ENCODE measurements around the gene NDN.
"Not testable (repeated sequence)": the region's sequence is repeated elsewhere in the genome, so short reads cannot be mapped to it uniquely, and the experiment has no call there.

Gene NDN

GRCh38 chr15:23687143-23687470 lies at the start of gene NDN:
TSS of gene NDN (minus strand) at chr15:23687305. CDS start at chr15:23687217, 88 bp downstream.
- DNase-seq (ENCODE audit: low read depth in 4 of 4, low spot score in 1 of 4), result peak in 1 of 4 experiments; percentile 1

- no peak for DNase-seq (ENCODE audit: low read depth in 4 of 4, low spot score in 1 of 4)
Observed at GRCh38 chr15:23736033-23736673, 49.0 kb upstream of the NDN start.

GRCh38 chr15:23734862-23735261 lies 47.8 kb upstream of the NDN start:
- no peak for DNase-seq (ENCODE audit: low read depth in 4 of 4, low spot score in 1 of 4)

- not testable (repeated sequence) for DNase-seq (ENCODE audit: low read depth in 4 of 4, low spot score in 1 of 4)
Observed at GRCh38 chr15:23713874-23714656, 27.0 kb upstream of the NDN start.

- DNase-seq (ENCODE audit: low read depth in 4 of 4, low spot score in 1 of 4), result no peak
Observed at GRCh38 chr15:23708332-23708731, 21.2 kb upstream of the NDN start.

GRCh38 chr15:23695282-23695681 lies 8.2 kb upstream of the NDN start:
- no peak for DNase-seq (ENCODE audit: low read depth in 4 of 4, low spot score in 1 of 4)

- no peak for DNase-seq (ENCODE audit: low read depth in 4 of 4, low spot score in 1 of 4)
Observed at GRCh38 chr15:23694592-23694991, 7.5 kb upstream of the NDN start.

- no peak for DNase-seq (ENCODE audit: low read depth in 4 of 4, low spot score in 1 of 4)
Observed at GRCh38 chr15:23690450-23690852, 3.3 kb upstream of the NDN start.

- no peak for DNase-seq (ENCODE audit: low read depth in 4 of 4, low spot score in 1 of 4)
Observed at GRCh38 chr15:23690015-23690414, 2.9 kb upstream of the NDN start.

GRCh38 chr15:23686466-23687142 lies 501 bp downstream of the NDN start:
- DNase-seq (ENCODE audit: low read depth in 4 of 4, low spot score in 1 of 4), result no peak

GRCh38 chr15:23671481-23671880 lies 15.6 kb downstream of the NDN start:
- DNase-seq (ENCODE audit: low read depth in 4 of 4, low spot score in 1 of 4), result no peak

- DNase-seq (ENCODE audit: low read depth in 4 of 4, low spot score in 1 of 4), result no peak
Observed at GRCh38 chr15:23670970-23671369, 16.1 kb downstream of the NDN start.

- no peak for DNase-seq (ENCODE audit: low read depth in 4 of 4, low spot score in 1 of 4)
Observed at GRCh38 chr15:23663232-23663631, 23.9 kb downstream of the NDN start.

GRCh38 chr15:23648920-23649515 lies 38.1 kb downstream of the NDN start:
- peak in 1 of 4 experiments; percentile 6 for DNase-seq (ENCODE audit: low read depth in 4 of 4, low spot score in 1 of 4)

- DNase-seq (ENCODE audit: low read depth in 4 of 4, low spot score in 1 of 4), result no peak
Observed at GRCh38 chr15:23647421-23648370, 39.4 kb downstream of the NDN start, which contains the start of gene MAGEL2. TSS of gene MAGEL2 (minus strand) at chr15:23647867. CDS start at chr15:23647742, 125 bp downstream.

- no peak for DNase-seq (ENCODE audit: low read depth in 4 of 4, low spot score in 1 of 4)
Observed at GRCh38 chr15:23647001-23647295, 40.2 kb downstream of the NDN start.

GRCh38 chr15:23646165-23647000 lies 40.7 kb downstream of the NDN start:
- DNase-seq (ENCODE audit: low read depth in 4 of 4, low spot score in 1 of 4), result no peak

- DNase-seq (ENCODE audit: low read depth in 4 of 4, low spot score in 1 of 4), result no peak
Observed at GRCh38 chr15:23645371-23646164, 41.5 kb downstream of the NDN start.

- DNase-seq (ENCODE audit: low read depth in 4 of 4, low spot score in 1 of 4), result no peak
Observed at GRCh38 chr15:23644829-23645228, 42.3 kb downstream of the NDN start.

All from stimulated activated CD4-positive, alpha-beta T cell treated with anti-CD3 and anti-CD28 coated beads, Interleukin-1b, Interleukin-23, amount 100 ng/mL, for 24 hours (primary cell).